GM21737 (cell line): ENCODE results near the gene EFNA2.
"Not testable (repeated sequence)": the region's sequence is repeated elsewhere in the genome, so short reads cannot be mapped to it uniquely, and the experiment has no call there.

Source experiments
- ATAC-seq: cut with Tn5 transposase; IDR thresholded peaks from one replicate; pipeline ENCODE4 v1.9.1; 2021; ENCODE audit warnings: mild to moderate bottlenecking, moderate library complexity; ENCODE audit not compliant: unreplicated experiment

EFNA2 gene

DNA sequence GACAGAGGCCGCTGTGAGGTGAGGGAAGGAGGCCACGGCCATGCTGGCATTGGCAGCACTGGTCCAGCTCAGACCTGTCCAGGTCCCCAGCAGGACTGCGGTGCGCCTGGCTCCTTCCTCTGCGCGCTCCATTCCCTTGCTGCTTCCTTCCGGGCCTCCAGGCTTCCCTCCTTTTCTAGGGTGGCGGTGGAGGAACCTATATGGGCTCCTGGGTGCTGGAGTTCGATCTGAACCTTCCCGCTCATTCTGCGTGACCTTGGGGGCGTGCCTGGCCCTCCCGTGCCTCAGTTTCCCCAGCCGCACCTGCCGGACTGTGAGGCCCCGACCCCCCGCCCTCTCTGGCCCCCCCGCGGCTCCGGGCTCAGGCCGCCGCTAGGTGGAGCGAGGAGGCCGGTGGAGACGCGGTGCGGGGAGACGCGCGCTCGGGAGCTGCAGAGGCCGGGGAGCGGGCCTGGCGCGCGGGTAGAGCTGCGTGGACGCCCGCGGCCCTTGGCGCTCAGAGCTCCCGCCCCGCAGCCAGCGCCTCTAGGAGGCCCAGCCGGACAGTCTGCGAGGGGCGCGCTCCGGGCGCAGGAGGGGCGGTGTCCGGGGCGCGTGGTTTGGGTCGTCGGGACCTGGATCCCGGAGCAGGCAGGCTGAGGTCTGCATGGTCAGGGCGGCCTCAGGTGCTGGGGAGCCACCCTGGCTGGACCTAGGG is 29.9 kb downstream of the EFNA2 start:
- no peak for ATAC-seq

GRCh38 chr19:1316466-1316865 is 30.8 kb downstream of the EFNA2 start:
- no peak for ATAC-seq

- ATAC-seq = no peak
Measured at GRCh38 chr19:1317274-1318003, 31.8 kb downstream of the EFNA2 start.

GRCh38 chr19:1318678-1319471 is 33.2 kb downstream of the EFNA2 start:
- no peak for ATAC-seq

DNA sequence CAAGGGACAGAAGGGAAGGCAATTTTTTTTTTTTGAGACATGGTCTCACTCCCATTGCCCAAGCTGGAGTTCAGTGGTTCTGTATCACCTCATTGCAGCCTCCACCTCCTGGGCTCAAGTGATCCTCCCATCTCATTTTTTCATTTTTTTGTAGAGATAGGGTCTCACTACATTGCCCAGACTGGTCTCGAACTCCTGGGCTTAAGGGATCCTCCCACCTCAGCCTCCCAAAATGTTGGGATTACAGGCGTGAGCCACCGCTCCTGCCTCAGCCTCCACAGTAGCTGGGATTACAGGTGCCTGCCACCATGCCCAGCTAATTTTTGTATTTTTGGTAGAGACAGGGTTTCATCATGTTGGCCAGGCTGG is 34.6 kb downstream of the EFNA2 start:
- ATAC-seq = not testable (repeated sequence)

- ATAC-seq = no peak
Measured at GRCh38 chr19:1321539-1321938, 35.9 kb downstream of the EFNA2 start.

DNA sequence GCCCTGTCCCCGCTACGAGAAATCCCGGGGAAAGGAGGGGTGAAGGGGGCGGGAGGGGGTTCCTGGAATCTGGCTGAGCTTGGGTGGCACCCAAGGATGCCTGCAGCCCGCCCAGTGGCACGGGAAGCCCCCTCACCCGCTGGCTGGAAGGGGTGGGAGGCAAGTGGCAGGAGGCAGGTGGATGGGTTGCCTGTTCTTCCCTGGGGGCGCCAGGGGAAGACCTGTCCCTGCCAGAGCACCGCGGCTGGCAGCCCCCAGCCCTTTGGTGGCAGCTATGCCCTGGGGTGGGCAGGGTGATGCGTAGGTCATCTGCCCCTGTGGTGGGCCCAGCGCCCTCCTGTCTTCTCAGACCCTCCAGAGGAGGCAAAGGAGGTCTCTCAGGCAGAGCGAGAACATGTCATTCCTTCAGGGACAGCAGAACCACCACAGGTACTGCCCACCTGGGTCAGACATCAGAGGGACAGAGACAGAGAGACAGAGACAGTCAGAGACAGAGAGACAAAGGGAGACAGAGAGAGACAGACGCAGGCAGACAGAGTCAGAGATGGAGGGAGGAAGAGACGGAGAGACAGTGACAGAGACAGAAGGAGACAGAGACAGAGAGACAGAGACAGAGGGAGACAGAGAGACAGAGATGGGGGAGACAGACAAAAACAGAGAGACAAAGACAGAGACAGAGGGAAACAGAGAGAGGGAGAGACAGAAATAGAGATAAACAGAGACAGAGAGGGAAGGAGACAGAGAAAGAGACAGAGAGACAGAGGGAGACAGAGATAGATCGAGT is 36.7 kb downstream of the EFNA2 start:
- no peak for ATAC-seq

DNA sequence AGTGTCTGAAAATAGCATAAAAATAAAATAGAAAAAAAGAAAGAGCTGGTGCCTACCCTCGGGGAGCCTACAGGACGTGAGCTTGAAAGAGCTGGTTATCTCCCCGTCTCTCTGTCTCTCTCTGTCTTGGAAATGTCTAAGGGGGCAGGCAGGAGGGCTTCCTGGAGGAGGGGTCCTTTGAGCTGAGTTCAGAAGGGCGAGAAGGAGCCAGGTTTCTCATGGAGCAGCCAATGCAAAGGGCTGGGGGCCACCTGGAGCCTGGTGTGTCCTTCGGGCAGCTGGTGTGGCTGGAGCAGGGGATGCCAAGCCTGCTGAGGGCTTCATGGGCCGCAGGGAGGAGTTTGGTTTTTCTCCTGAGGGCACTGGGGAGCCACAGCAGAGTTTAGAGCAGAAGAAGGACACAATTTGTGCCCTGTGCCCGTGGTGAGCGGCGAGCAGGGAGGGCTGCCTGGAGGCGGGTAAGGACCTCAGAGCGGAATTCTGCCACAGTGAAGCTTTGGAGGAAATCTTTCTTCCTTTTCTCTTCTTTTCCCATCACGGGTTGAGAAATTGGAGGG is 38.7 kb downstream of the EFNA2 start:
- no peak for ATAC-seq

- no peak for ATAC-seq
Measured at GRCh38 chr19:1324806-1325567, 39.3 kb downstream of the EFNA2 start.

- ATAC-seq = no peak
Measured at GRCh38 chr19:1325568-1326294, 40.1 kb downstream of the EFNA2 start.

GRCh38 chr19:1327125-1327524 is 41.5 kb downstream of the EFNA2 start:
- no peak for ATAC-seq

GRCh38 chr19:1332208-1332607 is 46.5 kb downstream of the EFNA2 start:
- not testable (repeated sequence) for ATAC-seq

DNA sequence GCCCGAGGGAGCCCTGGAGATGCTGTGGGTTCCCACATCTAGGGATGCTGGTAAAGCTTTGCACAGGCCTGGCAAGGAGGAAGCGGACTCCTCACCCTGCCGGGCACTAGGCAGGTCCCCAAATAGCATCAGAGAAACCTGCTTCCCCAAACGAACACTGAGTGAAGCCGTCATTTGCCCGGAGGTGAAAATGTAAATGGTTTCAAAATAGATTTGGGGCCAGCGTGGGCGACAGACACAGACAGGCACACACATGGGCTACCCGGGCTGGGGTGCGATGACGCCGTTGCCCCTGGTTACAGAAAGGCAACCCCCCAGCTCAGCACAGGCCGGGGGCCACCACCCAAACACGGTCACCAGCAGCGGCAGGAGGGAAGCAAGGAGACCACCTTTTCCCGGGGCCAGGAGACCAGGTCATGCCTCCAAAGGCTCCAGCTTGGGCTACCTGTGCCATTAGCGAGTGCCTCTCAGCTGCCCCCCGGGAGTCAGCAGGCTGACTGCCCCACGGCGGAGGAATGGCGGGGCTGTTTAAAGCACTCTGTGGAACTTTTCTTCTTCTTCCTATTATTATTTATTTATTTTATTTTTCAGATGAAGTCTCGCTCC is 50.5 kb downstream of the EFNA2 start:
- no peak for ATAC-seq

- ATAC-seq = no peak
Measured at GRCh38 chr19:1340681-1341469, 55.2 kb downstream of the EFNA2 start.

DNA sequence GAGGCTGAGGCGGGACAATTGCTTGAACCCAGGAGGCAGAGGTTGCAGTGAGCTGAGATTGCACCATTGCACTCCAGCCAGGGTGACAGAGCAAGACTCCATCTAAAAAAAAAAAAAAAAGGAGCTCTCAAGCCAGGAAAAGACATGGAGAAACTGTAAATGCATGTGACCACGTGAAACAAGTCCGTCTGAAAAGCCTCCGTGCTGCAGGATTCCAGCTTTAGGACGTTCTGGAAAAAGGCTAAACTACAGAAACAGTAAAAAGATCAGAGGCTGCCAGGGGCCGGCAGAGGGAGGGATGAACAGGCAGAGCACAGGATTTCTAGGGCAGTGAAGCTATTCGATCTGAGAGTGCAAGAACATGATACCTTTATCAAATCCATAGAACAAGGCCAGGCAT is 57.4 kb downstream of the EFNA2 start:
- ATAC-seq = no peak

DNA sequence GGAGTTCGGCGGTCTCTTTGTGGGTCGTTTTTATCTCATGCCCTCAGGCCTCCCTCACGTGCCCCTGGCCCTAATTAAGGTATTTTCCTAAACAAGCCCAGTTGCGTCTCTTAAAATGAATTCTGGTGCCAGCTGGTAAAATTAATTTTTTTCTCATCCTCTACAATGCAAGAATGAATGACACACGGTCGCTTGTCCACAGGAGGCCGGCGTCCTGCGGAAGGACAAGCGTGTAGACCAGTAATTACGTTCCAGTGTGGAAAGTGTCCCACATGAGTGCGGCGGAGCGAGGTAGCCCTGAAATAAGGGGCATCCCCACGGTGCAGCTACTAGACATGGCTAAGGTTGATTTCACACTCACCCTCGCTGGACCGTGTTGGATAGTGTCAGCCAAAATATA is 63.5 kb downstream of the EFNA2 start:
- ATAC-seq = no peak

- no peak for ATAC-seq
Measured at GRCh38 chr19:1350867-1351266, 65.2 kb downstream of the EFNA2 start.
